Measurements from ENCODE around the gene KRTAP10-2.

GRCh38 chr21:44594406-44594916 is 43.2 kb upstream of the KRTAP10-2 start:
- TF ChIP-seq CTCF (IDR thresholded peaks at IDR 0.05), result no peak
- TF ChIP-seq POLR2A (IDR thresholded peaks at IDR 0.05), result no peak
- no peak for TF ChIP-seq POLR2AphosphoS5 (IDR thresholded peaks at IDR 0.05)

Data from sigmoid colon (tissue), 4 donors.